Measurements from ENCODE around the gene TIMM17A. TPM values are rescaled to one million over a fixed set of nuclear protein-coding genes. Genes with fewer than 3 reads are reported as not detected.

The TIMM17A gene
- total and polyA plus RNA-seq, 2 of the 8 experiments (the other 6 are each of a cell fraction or from before 2014, with no cell fraction given): 30.3 to 57.1 TPM

GRCh38 chr1:201983380-201983805, 28.1 kb downstream of the TIMM17A start (continued):
- no peak for TF ChIP-seq EP300 (IDR thresholded peaks at IDR 0.05; ENCODE audit: borderline replicate concordance in 1 of 2, low read depth in 2 of 2, low read length in 2 of 2)
- TF ChIP-seq TAF1 (IDR thresholded peaks at IDR 0.05; ENCODE audit: low read depth, low read length): no peak; the same call in 1 of the 2 replicates
- TF ChIP-seq GTF2F1 (IDR thresholded peaks at IDR 0.05; ENCODE audit: borderline replicate concordance, low read depth, low read length): no peak
